SK-N-SH (cell line): ENCODE data around the gene SORBS1. TPM values are rescaled to one million over a fixed set of nuclear protein-coding genes. Genes with fewer than 3 reads are reported as not detected.

Experiments used
- CTCF ChIA-PET: fragments of 300-600, 350-600 bp; formaldehyde crosslinking; extraction: SDS; loops from one replicate; lab custom pipeline; 2021; lab: Yijun Ruan, JAX
- POLR2A ChIA-PET: fragments of 350-600 bp; sonication (Branson Sonifier 250); formaldehyde crosslinking; extraction: SDS; loops from one replicate; lab custom pipeline; 2020; ENCODE audit warnings: antibody characterized with exemption, inconsistent platforms; lab: Yijun Ruan, JAX
- DNase-seq: peaks from one replicate; pipeline ENCODE4 v3.0.0; 2012
- H2AFZ ChIP-seq: fragments of 200-600 bp; sonication (generic); 2 replicates; pipeline ENCODE4 v1.8.1; 2016; ENCODE audit warnings: antibody characterized with exemption, mild to moderate bottlenecking, low read depth
- H3F3A ChIP-seq: fragments of 200-600 bp; sonication (generic); replicated peaks from 2 replicates; pipeline ENCODE3; 2016; ENCODE audit warnings: antibody characterized with exemption, mild to moderate bottlenecking; ENCODE audit not compliant: insufficient read depth
- H3K27ac ChIP-seq, 2 experiments: fragments of 200-500 bp in 1 of 2; fragments of 200-600 bp in 1 of 2; sonication (Bioruptor generic) in 1 of 2; sonication (generic), shearing (Covaris generic) in 1 of 2; 2 replicates each; pipeline versions ENCODE4 v1.5.1 to v1.6.1; 2014 to 2016; ENCODE audit warnings: low read depth in 2 of 2, inconsistent platforms in 1 of 2, low read length in 1 of 2, mild to moderate bottlenecking in 1 of 2, mixed read lengths in 1 of 2
- H3K27me3 ChIP-seq: fragments of 200-600 bp; sonication (generic), shearing (Covaris generic); 2 replicates; pipeline ENCODE4 v1.6.1; 2016; ENCODE audit warnings: mixed run types; ENCODE audit not compliant: insufficient read depth
- H3K36me3 ChIP-seq, 2 experiments: fragments of 200-500 bp in 1 of 2; fragments of 200-600 bp in 1 of 2; sonication (Bioruptor generic) in 1 of 2; sonication (generic) in 1 of 2; replicated peaks in 1 of 2; 2 replicates each; pipeline versions ENCODE3 to v1.5.1; 2014 to 2016; ENCODE audit warnings: low read length in 1 of 2, mild to moderate bottlenecking in 1 of 2; ENCODE audit not compliant: insufficient read depth in 2 of 2, control insufficient read depth in 1 of 2
- H3K4me1 ChIP-seq, 2 experiments: fragments of 200-500 bp in 1 of 2; fragments of 200-600 bp in 1 of 2; sonication (Bioruptor generic) in 1 of 2; sonication (generic), shearing (Covaris generic) in 1 of 2; 2 replicates each; pipeline versions ENCODE4 v1.5.1 to v1.6.1; 2014 to 2016; ENCODE audit warnings: low read depth in 1 of 2, low read length in 1 of 2, mixed run types in 1 of 2; ENCODE audit not compliant: insufficient read depth in 2 of 2, control insufficient read depth in 1 of 2
- H3K4me2 ChIP-seq: fragments of 200-600 bp; sonication (generic), shearing (Covaris generic); 2 replicates; pipeline ENCODE4 v1.6.1; 2017; ENCODE audit warnings: mixed run types
- H3K4me3 ChIP-seq, 2 experiments: fragments of 200-500 bp in 1 of 2; fragments of 200-600 bp in 1 of 2; sonication (Bioruptor generic) in 1 of 2; sonication (generic), shearing (Covaris generic) in 1 of 2; 2 replicates each; pipeline versions ENCODE4 v1.5.1 to v1.8.1; 2014 to 2016; ENCODE audit warnings: low read depth in 2 of 2, inconsistent platforms in 1 of 2, low read length in 1 of 2, mild to moderate bottlenecking in 1 of 2, mixed read lengths in 1 of 2, moderate library complexity in 1 of 2
- H3K79me2 ChIP-seq: fragments of 200-600 bp; sonication (generic); 2 replicates; pipeline ENCODE4 v1.8.1; 2017; ENCODE audit warnings: mild to moderate bottlenecking; ENCODE audit not compliant: insufficient read depth
- H3K9ac ChIP-seq: fragments of 200-600 bp; sonication (generic); 2 replicates; pipeline ENCODE4 v1.6.1; 2017; ENCODE audit warnings: mixed run types
- H3K9me2 ChIP-seq: fragments of 200-600 bp; sonication (generic); 2 replicates; pipeline ENCODE4 v1.6.1; 2017; ENCODE audit warnings: mixed run types
- H3K9me3 ChIP-seq: fragments of 200-600 bp; sonication (generic); 2 replicates; pipeline ENCODE4 v1.6.1; 2017; ENCODE audit warnings: mixed run types, mild to moderate bottlenecking, moderate library complexity
- H4K20me1 ChIP-seq: fragments of 200-600 bp; sonication (generic); 2 replicates; pipeline ENCODE4 v1.6.1; 2017; ENCODE audit warnings: mild to moderate bottlenecking, mixed run types; ENCODE audit not compliant: insufficient read depth
- CHD2 ChIP-seq: fragments of 150-350 bp; IDR thresholded peaks from 2 replicates; pipeline ENCODE4 v1.6.1; 2018; ENCODE audit warnings: low read length; ENCODE audit not compliant: partially characterized antibody
- CTCF ChIP-seq: fragments of 200-600 bp; sonication (generic); IDR thresholded peaks from 2 replicates; pipeline ENCODE4 v1.6.1; 2017; ENCODE audit warnings: antibody characterized with exemption, mild to moderate bottlenecking, moderate library complexity
- ELF1 ChIP-seq: IDR thresholded peaks from 2 replicates; pipeline ENCODE4 v1.4.0; 2012
- EP300 ChIP-seq, 2 experiments: IDR thresholded peaks; 2 replicates each; pipeline versions ENCODE4 v1.4.0 to v1.6.1; 2012; ENCODE audit warnings: borderline replicate concordance in 1 of 2, low read depth in 1 of 2, low read length in 1 of 2
- FOSL2 ChIP-seq: IDR thresholded peaks from 2 replicates; pipeline ENCODE4 v1.4.0; 2012; ENCODE audit warnings: low read depth, mild to moderate bottlenecking, moderate library complexity, borderline replicate concordance
- FOXJ3 ChIP-seq: sonication (generic); formaldehyde crosslinking; IDR thresholded peaks from 2 replicates; pipeline ENCODE4 v1.5.1; 2020; ENCODE audit warnings: mild to moderate bottlenecking, missing genetic modification reagents
- FOXM1 ChIP-seq: IDR thresholded peaks from 2 replicates; pipeline ENCODE4 v1.4.0; 2012; ENCODE audit warnings: low read depth, mild to moderate bottlenecking
- GATA2 ChIP-seq: sonication (generic); formaldehyde crosslinking; IDR thresholded peaks from 2 replicates; pipeline ENCODE4 v1.5.0; 2020; ENCODE audit warnings: mild to moderate bottlenecking, missing genetic modification reagents
- IRF3 ChIP-seq: fragments of 150-350 bp; IDR thresholded peaks from 2 replicates; pipeline ENCODE4 v1.6.1; 2016; ENCODE audit warnings: mild to moderate bottlenecking, low read depth, low read length
- MEF2A ChIP-seq: IDR thresholded peaks from 2 replicates; pipeline ENCODE4 v1.4.0; 2012; ENCODE audit warnings: low read depth, borderline replicate concordance
- MXI1 ChIP-seq: IDR thresholded peaks from 2 replicates; pipeline ENCODE4 v1.6.1; 2012; ENCODE audit warnings: mild to moderate bottlenecking, low read depth, low read length, improper control_type of control experiment
- NRF1 ChIP-seq: IDR thresholded peaks from 2 replicates; pipeline ENCODE4 v1.6.1; 2012; ENCODE audit warnings: low read depth, mild to moderate bottlenecking, low read length
- PBX3 ChIP-seq: IDR thresholded peaks from 2 replicates; pipeline ENCODE4; 2012
- POLR2AphosphoS5 ChIP-seq: IDR thresholded peaks from 2 replicates; pipeline ENCODE4 v1.6.1; 2012; ENCODE audit warnings: low read depth, low read length
- RCOR1 ChIP-seq: fragments of 150-350 bp; IDR thresholded peaks from 2 replicates; pipeline ENCODE4 v1.6.1; 2017; ENCODE audit warnings: antibody characterized with exemption, low read length
- REST ChIP-seq: IDR thresholded peaks from 2 replicates; pipeline ENCODE4 v1.6.1; 2012; ENCODE audit warnings: mild to moderate bottlenecking, low read depth, low read length, moderate library complexity
- RFX5 ChIP-seq: IDR thresholded peaks from 2 replicates; pipeline ENCODE4 v1.6.1; 2012; ENCODE audit warnings: mild to moderate bottlenecking, improper control_type of control experiment, low read length
- RXRA ChIP-seq: IDR thresholded peaks from 2 replicates; pipeline ENCODE4 v1.4.0; 2012; ENCODE audit warnings: low read depth, mild to moderate bottlenecking, borderline replicate concordance
- TAF1 ChIP-seq: IDR thresholded peaks from 2 replicates; pipeline ENCODE4 v1.6.1; 2012; ENCODE audit warnings: low read depth, mild to moderate bottlenecking, low read length, moderate library complexity, borderline replicate concordance
- TCF12 ChIP-seq: IDR thresholded peaks from 2 replicates; pipeline ENCODE4 v1.4.0; 2012
- TEAD4 ChIP-seq: IDR thresholded peaks from 2 replicates; pipeline ENCODE4 v1.4.0; 2012; ENCODE audit warnings: mild to moderate bottlenecking, borderline replicate concordance; ENCODE audit not compliant: insufficient read depth
- YY1 ChIP-seq: IDR thresholded peaks from 2 replicates; pipeline ENCODE4 v1.4.0; 2012; ENCODE audit warnings: low read depth, mild to moderate bottlenecking
- ZBTB33 ChIP-seq: IDR thresholded peaks from 2 replicates; pipeline ENCODE4 v1.4.0; 2012; ENCODE audit warnings: low read depth, borderline replicate concordance
- WGBS: methylation state at CpG from one replicate; pipeline ENCODE4 v1.1.6; 2017; ENCODE audit warnings: low lambda C conversion rate; 5-methylcytosine and 5-hydroxymethylcytosine counted together
- polyA plus RNA-seq, 3 experiments: library from polyadenylated mRNA; depleted of rRNA; stranded (reverse); fragments of >200 nt; gene quantifications; 2 replicates each; pipeline ENCODE4 v1.2.3, GENCODE V29; 2012

Gene SORBS1
- polyA plus RNA-seq, 1 of the 3 experiments (the other 2 are of a cell fraction): 0.36 TPM

- no peaks in the 10 kb centered on the region for H3K36me3 ChIP-seq
- ChIA-PET CTCF (interaction anchor here (1.0 to 1.2 kb wide), 2 partner anchors 9 to 84 kb away, joined by 3 read pairs; no protein-coding TSS in a partner anchor), POLR2A (no interaction called here)
- H2AFZ ChIP-seq: no peak overlapping the region
- no peak overlapping the region for H3K4me3 ChIP-seq
- H3F3A ChIP-seq: no peaks in the 10 kb centered on the region
- no peaks in the 10 kb centered on the region for H3K9me2 ChIP-seq
- no peaks in the 10 kb centered on the region for H3K27me3 ChIP-seq
- DNase-seq: no peak
- H3K4me1 ChIP-seq: peaks cover 0 to 9% of the 10 kb centered on the region in 2 experiments; a peak in 1 of 4 replicates
- no peak overlapping the region for H3K9ac ChIP-seq
- 63% methylated on average over 5 of the region's 5 CpGs for WGBS
- no peaks in the 10 kb centered on the region for H4K20me1 ChIP-seq
- H3K9me3 ChIP-seq: no peaks in the 10 kb centered on the region
- H3K4me2 ChIP-seq: no peak overlapping the region
- no peak overlapping the region for H3K27ac ChIP-seq
- H3K79me2 ChIP-seq: no peaks in the 10 kb centered on the region; the same call in 1 of the 2 replicates
- TF ChIP-seq RXRA: no peak
- no peak for TF ChIP-seq RFX5
- no peak for TF ChIP-seq RCOR1
- no peak for TF ChIP-seq POLR2AphosphoS5
- no peak for TF ChIP-seq YY1
- TF ChIP-seq CTCF: no peak
- TF ChIP-seq MXI1: no peak
- peak; percentile 23; the same call in 1 of the 2 replicates for TF ChIP-seq FOSL2
- no peak for TF ChIP-seq GATA2 (CRISPR knock-in tag)
- TF ChIP-seq CHD2: no peak
- no peak for TF ChIP-seq ZBTB33
- TF ChIP-seq PBX3: peak; percentile 21; the same call in 1 of the 2 replicates
- no peak for TF ChIP-seq REST
- TF ChIP-seq TCF12: peak; percentile 59
- TF ChIP-seq ELF1: no peak
- TF ChIP-seq NRF1: no peak
- TF ChIP-seq TAF1: no peak
- no peak for TF ChIP-seq TEAD4
- no peak for TF ChIP-seq FOXM1
- no peak for TF ChIP-seq EP300 (IDR thresholded peaks at IDR 0.05; ENCODE audit: borderline replicate concordance in 1 of 2, low read depth in 1 of 2, low read length in 1 of 2)
- TF ChIP-seq FOXJ3 (CRISPR knock-in tag): no peak
- no peak for TF ChIP-seq IRF3
- no peak for TF ChIP-seq MEF2A
Observed at GRCh38 chr10:95517536-95518454, 43.4 kb downstream of the SORBS1 start.
